Osteoblast (primary cell): ENCODE data around the gene SYNM. TPM values are rescaled to one million over a fixed set of nuclear protein-coding genes. Genes with fewer than 3 reads are reported as not detected.

ENCODE experiments used
- DNase-seq: peaks from one replicate; pipeline ENCODE4 v3.0.0; 2011; ENCODE audit warnings: low spot score, mixed read lengths; ENCODE audit not compliant: insufficient read length; ENCODE audit errors: missing footprints
- H2AFZ ChIP-seq: 2 replicates; pipeline ENCODE4 v1.6.0; 2011; ENCODE audit warnings: mild to moderate bottlenecking, low read length
- H3K27ac ChIP-seq: 2 replicates; pipeline ENCODE4 v1.5.1; 2011; ENCODE audit warnings: mild to moderate bottlenecking, low read depth, low read length, moderate library complexity
- H3K27me3 ChIP-seq: 2 replicates; pipeline ENCODE4 v1.6.0; 2012; ENCODE audit warnings: mild to moderate bottlenecking, control low read depth, inconsistent platforms, low read length, moderate library complexity; ENCODE audit not compliant: insufficient read depth
- H3K36me3 ChIP-seq: 2 replicates; pipeline ENCODE4 v1.5.1; 2011; ENCODE audit warnings: mild to moderate bottlenecking, low read length, control low read depth, moderate library complexity; ENCODE audit not compliant: insufficient read depth
- H3K4me1 ChIP-seq: 2 replicates; pipeline ENCODE4 v1.5.1; 2011; ENCODE audit warnings: mild to moderate bottlenecking, low read length, control low read depth, moderate library complexity; ENCODE audit not compliant: insufficient read depth
- H3K4me2 ChIP-seq: 2 replicates; pipeline ENCODE4 v1.6.0; 2011; ENCODE audit warnings: mild to moderate bottlenecking, low read length; ENCODE audit not compliant: insufficient read depth
- H3K4me3 ChIP-seq: fragments of 200-600 bp; sonication (generic); 3 replicates; pipeline ENCODE4 v1.5.1; 2012; ENCODE audit warnings: mild to moderate bottlenecking, low read length, inconsistent platforms; ENCODE audit not compliant: insufficient read depth
- H3K79me2 ChIP-seq: 2 replicates; pipeline ENCODE4 v1.6.0; 2012; ENCODE audit warnings: mild to moderate bottlenecking, low read length, control low read depth, inconsistent platforms; ENCODE audit not compliant: insufficient read depth
- H3K9me3 ChIP-seq: 2 replicates; pipeline ENCODE4 v1.5.1; 2011; ENCODE audit warnings: low read depth, low read length, control low read depth
- H4K20me1 ChIP-seq: 2 replicates; pipeline ENCODE4 v1.6.0; 2012; ENCODE audit warnings: mild to moderate bottlenecking, low read length, control low read depth; ENCODE audit not compliant: insufficient read depth
- total RNA-seq: library from RNA; depleted of rRNA; stranded (reverse); fragments of >200 nt; gene quantifications from 2 replicates; pipeline ENCODE4 v1.2.3, GENCODE V29; 2012
- TF ChIP-seq, protein P1 (sequence below): IDR thresholded peaks from 2 replicates; pipeline ENCODE4 v1.5.1; 2011; ENCODE audit warnings: mild to moderate bottlenecking, low read depth, low read length, moderate library complexity; ENCODE audit errors: extremely low read depth

SYNM gene
- total RNA-seq, 1 donor, result 4.0 TPM

DNA sequence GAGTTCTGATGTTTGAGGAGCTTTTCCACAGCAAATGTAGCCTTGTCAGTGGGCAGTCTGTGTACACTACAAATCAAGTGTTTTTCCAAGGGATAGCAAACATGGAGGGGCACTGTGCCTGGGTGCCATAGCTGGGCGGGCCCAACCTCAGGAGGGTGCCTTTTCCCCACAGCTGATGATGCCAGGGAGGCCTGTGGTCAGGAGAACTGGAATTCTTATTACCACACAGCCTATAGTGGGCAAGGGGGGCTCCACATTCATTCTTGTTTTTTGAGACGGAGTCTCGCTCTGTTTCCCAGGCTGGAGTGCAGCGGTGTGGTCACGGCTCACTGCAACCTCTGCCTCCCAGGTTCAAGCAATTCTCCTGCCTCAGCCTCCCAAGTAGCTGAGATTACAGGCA is 41.8 kb downstream of the SYNM start:
- no peak overlapping the region for H3K4me3 ChIP-seq
- no peak overlapping the region for H3K27ac ChIP-seq
- DNase-seq, result no peak
- H3K4me2 ChIP-seq, result no peak overlapping the region
- peaks cover 6% of the 10 kb centered on the region for H3K36me3 ChIP-seq
- no peak overlapping the region for H2AFZ ChIP-seq
- H3K79me2 ChIP-seq, result no peaks in the 10 kb centered on the region
- H3K4me1 ChIP-seq, result peaks cover 4% of the 10 kb centered on the region
- no peaks in the 10 kb centered on the region for H4K20me1 ChIP-seq
- no peaks in the 10 kb centered on the region for H3K27me3 ChIP-seq
- TF ChIP-seq, protein P1, sequence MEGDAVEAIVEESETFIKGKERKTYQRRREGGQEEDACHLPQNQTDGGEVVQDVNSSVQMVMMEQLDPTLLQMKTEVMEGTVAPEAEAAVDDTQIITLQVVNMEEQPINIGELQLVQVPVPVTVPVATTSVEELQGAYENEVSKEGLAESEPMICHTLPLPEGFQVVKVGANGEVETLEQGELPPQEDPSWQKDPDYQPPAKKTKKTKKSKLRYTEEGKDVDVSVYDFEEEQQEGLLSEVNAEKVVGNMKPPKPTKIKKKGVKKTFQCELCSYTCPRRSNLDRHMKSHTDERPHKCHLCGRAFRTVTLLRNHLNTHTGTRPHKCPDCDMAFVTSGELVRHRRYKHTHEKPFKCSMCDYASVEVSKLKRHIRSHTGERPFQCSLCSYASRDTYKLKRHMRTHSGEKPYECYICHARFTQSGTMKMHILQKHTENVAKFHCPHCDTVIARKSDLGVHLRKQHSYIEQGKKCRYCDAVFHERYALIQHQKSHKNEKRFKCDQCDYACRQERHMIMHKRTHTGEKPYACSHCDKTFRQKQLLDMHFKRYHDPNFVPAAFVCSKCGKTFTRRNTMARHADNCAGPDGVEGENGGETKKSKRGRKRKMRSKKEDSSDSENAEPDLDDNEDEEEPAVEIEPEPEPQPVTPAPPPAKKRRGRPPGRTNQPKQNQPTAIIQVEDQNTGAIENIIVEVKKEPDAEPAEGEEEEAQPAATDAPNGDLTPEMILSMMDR, result no peak
- H3K9me3 ChIP-seq, result no peaks in the 10 kb centered on the region

DNA sequence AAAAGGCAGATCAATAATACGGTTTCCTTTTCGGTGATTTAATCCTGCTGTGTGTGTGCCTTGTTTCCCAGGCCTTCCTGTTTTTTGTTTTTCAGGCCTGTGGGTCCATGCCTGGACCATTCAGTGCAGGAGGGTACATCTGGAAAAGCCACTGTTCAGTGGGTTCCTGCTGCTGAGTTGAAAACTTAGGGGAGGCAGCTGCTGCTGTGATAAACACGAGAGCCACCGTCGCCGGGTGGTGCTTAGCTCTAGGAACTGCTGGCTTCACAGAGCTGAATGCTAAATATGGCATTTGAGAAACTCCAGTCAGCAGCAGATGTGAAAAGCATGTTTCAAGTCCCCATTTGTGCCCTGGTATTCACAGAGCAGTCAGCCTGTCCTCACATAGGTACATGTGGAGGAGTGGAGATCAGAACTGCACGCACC is 44.0 kb downstream of the SYNM start:
- no peak overlapping the region for H3K4me3 ChIP-seq
- no peaks in the 10 kb centered on the region for H3K9me3 ChIP-seq
- no peak overlapping the region for H2AFZ ChIP-seq
- TF ChIP-seq, protein P1, result no peak
- no peaks in the 10 kb centered on the region for H3K27me3 ChIP-seq
- H3K27ac ChIP-seq, result no peak overlapping the region
- H3K79me2 ChIP-seq, result no peaks in the 10 kb centered on the region
- no peak for DNase-seq
- no peaks in the 10 kb centered on the region for H4K20me1 ChIP-seq
- no peak overlapping the region for H3K4me2 ChIP-seq
- peaks cover 6% of the 10 kb centered on the region for H3K36me3 ChIP-seq
- H3K4me1 ChIP-seq, result peaks cover 3% of the 10 kb centered on the region

DNA sequence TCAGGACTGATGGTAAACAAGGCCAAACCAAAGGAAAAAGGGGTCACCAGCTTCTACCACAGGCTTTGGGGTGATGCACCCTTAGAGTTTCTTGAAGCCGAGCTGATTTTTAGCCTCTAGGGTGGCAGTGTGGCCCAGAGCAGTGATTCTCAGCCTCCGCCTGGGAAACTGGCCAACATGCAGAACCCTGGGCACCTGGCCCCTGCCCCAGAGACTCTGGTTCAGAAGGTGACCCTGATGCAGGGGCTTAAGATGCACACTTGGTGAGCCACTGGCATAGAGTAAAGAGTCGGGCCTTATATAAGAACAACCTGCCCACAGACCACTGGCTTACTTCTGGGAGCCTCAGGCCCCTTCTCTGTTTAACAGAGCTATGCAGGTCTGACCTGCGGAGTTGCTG is 44.5 kb downstream of the SYNM start:
- H3K79me2 ChIP-seq, result no peaks in the 10 kb centered on the region
- TF ChIP-seq, protein P1, result no peak
- no peaks in the 10 kb centered on the region for H4K20me1 ChIP-seq
- peaks cover 6% of the 10 kb centered on the region for H3K36me3 ChIP-seq
- no peak overlapping the region for H2AFZ ChIP-seq
- H3K4me3 ChIP-seq, result no peak overlapping the region
- H3K4me2 ChIP-seq, result no peak overlapping the region
- H3K4me1 ChIP-seq, result peaks cover 2% of the 10 kb centered on the region
- H3K9me3 ChIP-seq, result no peaks in the 10 kb centered on the region
- H3K27ac ChIP-seq, result no peak overlapping the region
- H3K27me3 ChIP-seq, result no peaks in the 10 kb centered on the region
- DNase-seq, result no peak

DNA sequence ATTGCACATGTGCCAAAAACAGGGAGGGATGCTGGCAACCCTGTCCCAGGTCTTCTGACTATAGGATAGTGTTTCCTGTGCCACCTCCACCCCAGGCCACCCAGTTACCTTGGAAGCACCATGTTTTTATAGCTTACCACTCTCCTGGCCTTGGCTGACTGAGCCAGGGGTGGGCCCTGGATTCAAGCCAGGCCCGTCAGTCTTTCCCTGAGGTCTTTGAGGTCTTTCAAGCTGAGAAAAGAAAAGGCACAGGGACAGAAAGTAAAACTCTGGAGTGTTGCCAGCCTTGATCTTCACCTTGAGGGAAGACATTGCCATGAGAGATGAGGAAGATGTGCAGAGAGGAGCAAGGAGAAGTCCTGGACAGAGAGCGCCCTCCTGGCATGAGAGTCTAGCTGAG is 46.3 kb downstream of the SYNM start:
- H3K9me3 ChIP-seq, result no peaks in the 10 kb centered on the region
- no peak for DNase-seq
- no peak overlapping the region for H2AFZ ChIP-seq
- H3K27me3 ChIP-seq, result no peaks in the 10 kb centered on the region
- no peak overlapping the region for H3K27ac ChIP-seq
- H3K79me2 ChIP-seq, result no peaks in the 10 kb centered on the region
- H4K20me1 ChIP-seq, result no peaks in the 10 kb centered on the region
- H3K4me3 ChIP-seq, result no peak overlapping the region
- H3K4me2 ChIP-seq, result no peak overlapping the region
- peaks cover 11% of the 10 kb centered on the region for H3K4me1 ChIP-seq
- TF ChIP-seq, protein P1, result no peak
- peaks cover 6% of the 10 kb centered on the region for H3K36me3 ChIP-seq
